Caki2 (cell line): Measurements from ENCODE around the gene C19orf85. TPM values are rescaled to one million over a fixed set of nuclear protein-coding genes. Genes with fewer than 3 reads are reported as not detected.
"Not testable (repeated sequence)": the region's sequence is repeated elsewhere in the genome, so short reads cannot be mapped to it uniquely, and the experiment has no call there.

Experiments
- DNase-seq: peaks from one replicate; pipeline ENCODE4 v3.0.0-alpha.2; 2015; ENCODE audit warnings: low read depth
- in situ Hi-C: cut with HindIII; loops from 2 replicates; pipeline ENCODE4 v1.10.0; 2016; ENCODE audit warnings: low sequenced_read_pairs, low pct_unique_long_range_greater_than_20kb, mixed read lengths
- total RNA-seq: library from RNA; depleted of rRNA; stranded (reverse); fragments of >200 nt; shearing (Covaris generic); gene quantifications from 2 replicates; pipeline ENCODE4 v1.2.3, GENCODE V29; 2014; ENCODE audit warnings: low replicate concordance; rRNA removed

The C19orf85 gene
- not detected in 2 replicates for total RNA-seq

- in situ Hi-C loops: no loop called here
Observed at GRCh38 chr19:55464662-55465054, at the start of gene C19orf85. Gene C19orf85, minus strand, starts transcription at chr19:55464751. Its CDS starts 197 bp downstream, at chr19:55464554.

GRCh38 chr19:55508120-55508519 lies 43.6 kb upstream of the C19orf85 start:
- in situ Hi-C loops: no loop called here
- DNase-seq: no peak

More at GRCh38 chr19:55464662-55465054, at the start of gene C19orf85:
- no peak for DNase-seq

DNA sequence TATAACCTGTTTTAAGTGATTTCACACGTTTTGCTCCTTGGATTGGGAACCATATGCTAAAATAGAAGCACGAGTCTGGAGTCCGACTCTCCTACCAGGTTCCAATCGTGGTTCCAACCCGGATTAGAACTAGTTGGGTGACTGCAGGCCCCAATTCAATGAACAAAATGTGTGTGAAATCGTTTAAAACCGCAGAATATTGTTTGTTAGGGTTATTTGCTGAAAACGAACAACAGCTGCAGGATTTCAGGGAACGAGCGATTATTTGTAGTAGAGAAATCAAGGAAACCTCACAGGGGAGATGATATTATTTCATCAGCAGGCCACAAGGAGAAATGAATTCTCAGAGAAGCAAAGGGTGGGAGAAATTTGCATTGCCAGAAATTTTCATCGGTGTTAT lies 40.4 kb upstream of the C19orf85 start:
- DNase-seq: no peak
- in situ Hi-C loops: no loop called here

DNA sequence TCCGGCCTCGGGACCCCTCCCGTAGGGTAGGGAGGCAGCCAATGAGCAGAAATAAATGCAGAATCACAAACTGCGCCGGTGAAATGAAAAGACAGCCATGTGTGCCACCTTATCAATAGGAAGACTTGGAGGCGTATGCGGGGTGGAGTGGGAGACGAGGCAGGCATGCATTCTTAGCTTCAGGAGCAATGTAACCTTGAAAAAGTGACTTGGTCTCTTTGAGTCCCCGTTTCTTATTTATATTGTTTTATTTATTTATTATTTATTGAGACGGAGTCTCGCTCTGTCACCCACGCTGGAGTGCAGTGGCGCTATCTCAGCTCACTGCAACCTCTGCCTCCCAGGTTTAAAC lies 39.7 kb upstream of the C19orf85 start:
- in situ Hi-C loops: no loop called here
- DNase-seq: no peak

GRCh38 chr19:55503502-55504251 lies 39.1 kb upstream of the C19orf85 start:
- in situ Hi-C loops: no loop called here
- DNase-seq: peak; percentile 92

- in situ Hi-C loops: no loop called here
- DNase-seq: no peak
Observed at GRCh38 chr19:55503157-55503501, 38.6 kb upstream of the C19orf85 start.

DNA sequence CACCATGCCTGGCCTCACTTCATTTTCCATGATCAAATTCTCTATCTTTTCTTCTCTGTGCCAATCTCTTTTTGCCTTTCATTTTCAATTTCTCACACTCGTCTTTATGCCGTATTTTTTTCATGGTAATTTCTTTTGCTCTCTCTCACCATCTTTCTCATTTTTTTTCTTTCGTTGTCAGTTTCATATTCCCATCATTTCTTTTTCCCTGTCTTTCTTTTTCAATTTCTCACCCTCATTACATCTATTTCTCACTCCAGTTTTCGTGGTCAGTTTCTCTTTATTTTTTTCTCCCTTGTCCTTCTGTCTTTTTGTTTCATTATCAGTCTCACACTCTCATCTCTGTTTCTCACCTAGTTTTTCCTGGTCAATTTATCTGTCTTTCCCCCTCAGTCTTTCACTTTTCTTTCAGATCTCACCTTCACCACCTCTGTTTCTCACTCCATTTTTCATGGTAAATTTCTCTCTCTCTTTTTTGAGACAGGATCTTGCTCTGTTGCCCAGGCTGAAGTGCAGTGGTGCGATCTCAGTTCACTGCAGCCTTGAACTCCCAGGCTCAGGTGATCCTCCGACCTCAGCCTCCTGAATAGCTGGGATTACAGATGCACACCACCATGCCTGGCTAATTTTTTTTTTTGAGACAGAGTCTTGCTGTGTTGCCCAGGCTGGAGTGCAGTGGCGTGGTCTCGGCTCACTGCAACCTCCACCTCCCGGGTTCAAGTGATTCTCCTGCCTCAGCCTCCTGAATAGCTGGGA lies 37.8 kb upstream of the C19orf85 start:
- in situ Hi-C loops: no loop called here
- DNase-seq: no peak

DNA sequence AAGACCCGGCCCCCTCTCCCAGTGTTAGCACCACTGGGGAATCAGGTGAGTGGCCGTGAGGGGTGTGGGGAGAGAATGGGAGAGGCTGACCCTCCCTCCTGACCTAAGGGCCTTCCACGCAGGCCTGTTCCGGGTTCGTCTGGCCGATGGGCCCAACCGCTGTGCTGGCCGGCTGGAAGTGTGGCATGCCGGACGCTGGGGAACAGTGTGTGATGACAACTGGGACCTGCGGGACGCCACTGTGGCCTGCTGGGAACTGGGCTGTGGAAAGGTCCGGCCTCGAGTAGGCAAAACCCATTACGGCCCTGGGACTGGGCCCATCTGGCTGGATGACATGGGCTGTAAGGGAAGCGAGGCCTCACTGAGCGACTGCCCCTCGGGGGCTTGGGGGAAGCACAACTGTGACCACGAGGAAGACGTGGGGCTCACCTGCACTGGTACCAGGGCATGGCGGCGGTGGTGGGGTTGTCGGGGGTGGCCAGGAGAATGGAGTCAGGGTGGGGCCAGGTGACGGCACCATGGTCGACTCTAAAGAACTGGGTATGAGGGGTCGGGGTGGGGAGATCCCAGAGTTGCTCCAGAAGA lies 35.9 kb upstream of the C19orf85 start:
- in situ Hi-C loops: no loop called here
- DNase-seq: no peak

GRCh38 chr19:55498246-55498840 lies 33.8 kb upstream of the C19orf85 start:
- DNase-seq: no peak
- in situ Hi-C loops: no loop called here

- no peak for DNase-seq
- in situ Hi-C loops: no loop called here
Observed at GRCh38 chr19:55497763-55498162, 33.2 kb upstream of the C19orf85 start.

DNA sequence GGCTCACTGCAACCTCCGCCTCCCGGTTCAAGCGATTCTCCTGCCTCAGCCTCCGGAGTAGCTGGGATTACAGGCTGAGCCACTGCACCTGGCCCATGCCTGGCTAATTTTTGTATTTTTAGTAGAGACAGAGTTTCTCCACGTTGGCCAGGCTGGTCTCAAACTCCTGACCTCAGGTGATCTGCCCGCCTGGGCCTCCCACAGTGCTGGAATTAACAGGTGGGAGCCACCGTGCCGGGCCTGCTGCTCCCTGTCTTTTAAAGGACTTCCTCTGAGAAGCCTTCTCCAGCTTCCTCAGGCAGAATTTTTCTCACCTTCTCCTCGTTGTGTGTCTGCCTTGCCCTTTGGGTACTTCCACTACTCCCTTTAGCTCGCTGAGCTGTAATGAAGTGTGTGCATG lies 32.3 kb upstream of the C19orf85 start:
- in situ Hi-C loops: not testable (repeated sequence)

DNA sequence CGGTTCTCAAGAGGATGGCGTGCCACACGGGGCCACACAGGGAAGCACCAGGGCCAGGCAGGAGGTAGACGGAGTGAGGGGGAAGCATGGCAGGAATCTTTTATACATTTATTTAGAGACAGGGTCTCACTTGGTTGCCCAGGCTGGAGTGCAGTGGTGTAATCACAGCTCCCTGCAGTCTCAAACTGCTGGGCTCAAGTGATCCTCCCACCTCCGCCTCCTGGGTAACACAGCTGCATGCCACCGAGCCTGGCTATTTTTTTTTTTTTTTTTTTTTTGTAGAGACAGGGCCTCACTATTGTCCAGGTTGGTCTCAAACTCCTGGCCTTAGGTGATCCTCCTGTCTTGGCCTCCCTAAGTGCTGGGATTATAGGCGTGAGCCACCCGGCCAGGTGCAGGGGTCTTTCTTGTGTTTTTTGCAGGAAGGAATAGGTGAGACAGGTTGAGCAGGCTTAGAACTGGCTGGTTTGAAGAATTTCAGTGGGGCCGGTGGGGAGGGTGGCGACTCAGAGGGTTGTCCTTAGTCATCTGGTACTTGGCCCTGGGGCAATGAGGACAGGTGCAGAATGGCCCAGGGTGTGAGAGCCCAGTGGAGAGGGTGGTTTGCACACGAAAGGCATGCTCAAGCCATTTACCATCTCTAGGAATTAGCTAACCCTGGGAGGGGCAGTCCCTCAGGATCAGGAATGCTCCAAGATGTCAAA lies 31.2 kb upstream of the C19orf85 start:
- DNase-seq: no peak
- in situ Hi-C loops: no loop called here

More for the DNA sequence above, 32.3 kb upstream of the C19orf85 start:
- DNase-seq: not testable (repeated sequence)

DNA sequence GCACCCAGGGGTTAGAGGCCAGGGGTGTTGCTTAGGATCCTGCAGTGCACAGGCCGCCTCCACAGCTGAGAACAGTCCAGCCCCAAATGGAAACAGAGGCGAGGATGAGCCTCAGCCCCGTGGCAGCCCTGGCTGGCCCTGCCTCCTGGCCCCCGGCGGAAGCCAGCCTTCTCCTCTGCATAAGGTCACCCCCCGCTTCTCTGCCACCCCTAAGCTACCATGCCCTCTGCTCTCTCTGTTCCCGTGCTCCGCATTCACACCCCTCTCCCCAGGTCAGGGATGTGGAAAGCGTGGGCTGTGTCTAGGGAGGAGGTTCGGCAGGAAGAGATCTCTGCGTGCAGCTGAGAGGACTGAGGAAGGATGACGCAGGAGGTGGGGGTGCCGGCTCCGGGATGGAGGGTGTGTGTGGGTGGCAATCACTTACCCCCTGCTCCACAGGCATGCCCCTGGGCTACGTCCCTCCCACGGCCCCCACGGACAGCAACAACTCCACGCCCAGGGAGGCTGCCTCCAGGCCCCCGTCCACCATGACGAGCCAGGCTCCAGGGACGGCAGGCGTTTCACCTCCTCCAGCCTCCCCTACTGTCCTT lies 29.7 kb upstream of the C19orf85 start:
- DNase-seq: no peak
- in situ Hi-C loops: no loop called here

DNA sequence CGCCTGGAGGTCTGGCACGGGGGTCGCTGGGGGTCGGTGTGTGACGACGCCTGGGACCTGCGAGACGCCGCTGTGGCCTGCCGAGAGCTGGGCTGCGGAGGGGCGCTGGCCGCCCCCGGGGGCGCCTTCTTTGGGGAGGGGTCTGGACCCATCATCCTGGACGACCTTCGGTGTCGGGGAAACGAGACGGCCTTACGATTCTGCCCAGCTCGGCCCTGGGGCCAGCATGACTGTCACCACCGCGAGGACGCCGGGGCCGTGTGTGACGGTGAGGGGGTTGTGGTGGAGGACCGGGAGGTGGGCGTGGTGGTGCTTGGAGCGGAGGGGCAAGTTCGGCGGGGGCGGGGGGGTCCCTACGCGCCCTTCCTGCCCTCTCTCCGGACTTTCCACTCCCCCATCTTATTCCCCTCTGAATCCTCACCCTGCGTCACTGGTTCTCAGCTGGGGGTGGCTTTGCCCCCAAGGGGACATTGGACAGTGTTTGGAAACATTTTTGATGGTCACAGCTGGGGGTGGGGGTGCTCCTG lies 29.2 kb upstream of the C19orf85 start:
- DNase-seq: no peak
- in situ Hi-C loops: no loop called here

GRCh38 chr19:55493052-55493644 lies 28.6 kb upstream of the C19orf85 start:
- no peak for DNase-seq
- in situ Hi-C loops: no loop called here

- in situ Hi-C loops: no loop called here
- no peak for DNase-seq
Observed at GRCh38 chr19:55492362-55492944, 27.9 kb upstream of the C19orf85 start.
